Lung (tissue), 12 donors: ENCODE measurements around the gene DYSF. TPM values are rescaled to one million over a fixed set of nuclear protein-coding genes. Genes with fewer than 3 reads are reported as not detected.
A peak's percentile ranks its signal among the peaks of the same experiment; 100 is the strongest.

Experiments
- ATAC-seq: fragments of 200-7000 bp; cut with Tn5 transposase; one replicate; pipeline ENCODE4 v1.9.1; 2020; ENCODE audit warnings: moderate number of reproducible peaks; ENCODE audit not compliant: insufficient read depth, low FRiP score
- DNase-seq, 3 donors: peaks; one replicate each; pipeline ENCODE4 v3.0.0-alpha.2; 2013 to 2017
- H3K27ac ChIP-seq, 2 donors: one replicate each; pipeline ENCODE4 v1.5.1; 2013; ENCODE audit warnings: mild to moderate bottlenecking in 2 of 2, moderate library complexity in 2 of 2, control low read depth in 1 of 2, inconsistent platforms in 1 of 2, low read depth in 1 of 2, low read length in 1 of 2
- H3K27me3 ChIP-seq, 3 donors: one replicate each; pipeline ENCODE4 v1.5.1; 2013; ENCODE audit warnings: low read length in 2 of 3; ENCODE audit not compliant: control insufficient read depth in 3 of 3, insufficient read depth in 3 of 3
- H3K36me3 ChIP-seq, 4 donors: one replicate each; pipeline ENCODE4 v1.5.1; 2013; ENCODE audit warnings: low read length in 4 of 4, mild to moderate bottlenecking in 1 of 4, moderate library complexity in 1 of 4; ENCODE audit not compliant: control insufficient read depth in 4 of 4, insufficient read depth in 4 of 4
- H3K4me1 ChIP-seq, 5 donors: one replicate each; pipeline ENCODE4 v1.5.1; 2013; ENCODE audit warnings: low read length in 5 of 5, mild to moderate bottlenecking in 2 of 5, moderate library complexity in 1 of 5; ENCODE audit not compliant: control insufficient read depth in 5 of 5, insufficient read depth in 5 of 5
- H3K4me3 ChIP-seq: one replicate; pipeline ENCODE4 v1.5.1; 2013; ENCODE audit warnings: mild to moderate bottlenecking, control low read depth, moderate library complexity
- H3K9ac ChIP-seq, 2 donors: one replicate each; pipeline ENCODE4 v1.5.1; 2013; ENCODE audit warnings: low read length in 2 of 2, control low read depth in 1 of 2; ENCODE audit not compliant: insufficient read depth in 1 of 2
- H3K9me3 ChIP-seq, 4 donors: one replicate each; pipeline ENCODE4 v1.5.1; 2013; ENCODE audit warnings: low read length in 3 of 4, mild to moderate bottlenecking in 1 of 4, moderate library complexity in 1 of 4; ENCODE audit not compliant: control insufficient read depth in 4 of 4, insufficient read depth in 3 of 4
- WGBS, 2 donors: extraction: QIAGEN DNeasy Blood & Tissue Kit; methylation state at CpG; one replicate each; pipeline ENCODE4 v1.1.7; 2013; 5-methylcytosine and 5-hydroxymethylcytosine counted together
- polyA plus RNA-seq, 2 donors: library from polyadenylated mRNA; stranded (reverse); fragments of 200-250 nt; gene quantifications; one replicate each; pipeline ENCODE4 v1.2.1, GENCODE V29; 2013
- total RNA-seq, 2 donors: library from RNA; depleted of rRNA in 1 of 2; stranded (reverse); fragments of >200 nt in 1 of 2; gene quantifications; one replicate each; pipeline ENCODE4 v1.2.1, GENCODE V29; 2014 to 2021
- TF ChIP-seq, protein P1 (sequence below): IDR thresholded peaks from 2 replicates; pipeline ENCODE4 v1.5.1; 2012; ENCODE audit warnings: mild to moderate bottlenecking; ENCODE audit errors: control extremely low read depth, extremely low read depth
- donor health status: control.
- donor health status: control.
- donor health status: Bipolar disorder and iron deficiency.
- donor health status: healthy.
- donor health status: DM: yes; HTN: yes; CAD: no.

The DYSF gene
- total and polyA plus RNA-seq, 4 donors = 12.9 to 56.2 (median 40.0) TPM

DNA sequence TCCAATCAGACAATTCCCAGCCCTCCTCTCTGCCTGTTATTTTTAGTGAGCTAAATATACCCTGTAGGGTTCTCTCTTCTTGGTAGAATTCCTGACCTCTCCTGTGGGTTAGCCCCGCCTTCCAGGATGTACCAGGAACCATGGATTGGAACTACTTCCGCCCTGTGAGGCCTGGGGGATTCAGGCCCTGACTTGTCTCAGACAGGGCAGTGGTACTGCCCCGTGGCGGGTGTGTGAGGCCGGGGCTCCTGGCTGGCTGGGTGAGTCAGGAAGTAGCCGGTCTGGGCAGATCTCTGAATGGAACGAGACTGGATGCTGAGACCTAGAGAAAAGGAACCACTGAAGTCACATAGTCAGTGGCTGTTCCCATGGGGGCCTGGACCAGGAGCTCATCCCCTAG lies 50.5 kb downstream of the DYSF start:
- no peaks in the 10 kb centered on the region for H3K27me3 ChIP-seq
- WGBS, 2 donors = 60 to 71% methylated on average over 7 of the region's 7 CpGs
- no peaks in the 10 kb centered on the region for H3K9me3 ChIP-seq
- ATAC-seq (no peak), DNase-seq (peak in 1 of 3 donors; percentile 29)
- H3K27ac ChIP-seq = peak overlapping the region; percentile 72 to 79
- peaks cover 0 to 42% (median 12%) of the 10 kb centered on the region in 5 donors for H3K4me1 ChIP-seq
- H3K9ac ChIP-seq = no peak overlapping the region
- no peaks in the 10 kb centered on the region for H3K36me3 ChIP-seq
- H3K4me3 ChIP-seq = no peak overlapping the region
- TF ChIP-seq, protein P1, sequence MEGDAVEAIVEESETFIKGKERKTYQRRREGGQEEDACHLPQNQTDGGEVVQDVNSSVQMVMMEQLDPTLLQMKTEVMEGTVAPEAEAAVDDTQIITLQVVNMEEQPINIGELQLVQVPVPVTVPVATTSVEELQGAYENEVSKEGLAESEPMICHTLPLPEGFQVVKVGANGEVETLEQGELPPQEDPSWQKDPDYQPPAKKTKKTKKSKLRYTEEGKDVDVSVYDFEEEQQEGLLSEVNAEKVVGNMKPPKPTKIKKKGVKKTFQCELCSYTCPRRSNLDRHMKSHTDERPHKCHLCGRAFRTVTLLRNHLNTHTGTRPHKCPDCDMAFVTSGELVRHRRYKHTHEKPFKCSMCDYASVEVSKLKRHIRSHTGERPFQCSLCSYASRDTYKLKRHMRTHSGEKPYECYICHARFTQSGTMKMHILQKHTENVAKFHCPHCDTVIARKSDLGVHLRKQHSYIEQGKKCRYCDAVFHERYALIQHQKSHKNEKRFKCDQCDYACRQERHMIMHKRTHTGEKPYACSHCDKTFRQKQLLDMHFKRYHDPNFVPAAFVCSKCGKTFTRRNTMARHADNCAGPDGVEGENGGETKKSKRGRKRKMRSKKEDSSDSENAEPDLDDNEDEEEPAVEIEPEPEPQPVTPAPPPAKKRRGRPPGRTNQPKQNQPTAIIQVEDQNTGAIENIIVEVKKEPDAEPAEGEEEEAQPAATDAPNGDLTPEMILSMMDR = no peak

DNA sequence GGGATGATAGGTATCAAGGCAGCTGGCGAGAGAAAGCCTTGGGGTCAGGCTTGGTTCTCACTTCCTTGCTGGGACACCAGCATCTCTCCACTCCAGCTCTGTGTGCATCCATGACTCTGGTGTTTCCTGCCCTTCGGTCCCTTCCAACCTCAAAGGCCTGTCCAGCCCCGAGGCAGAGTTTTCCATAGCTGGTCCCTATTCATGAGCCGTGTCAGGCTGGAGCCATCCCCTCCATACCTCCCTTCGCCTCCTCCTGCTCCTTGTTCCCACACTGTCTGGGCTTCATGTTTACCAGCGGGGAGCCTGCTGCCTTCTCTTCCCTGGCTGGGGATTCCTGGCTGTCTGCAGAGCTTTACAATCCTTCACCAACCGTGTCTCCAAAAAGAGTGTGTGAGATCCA lies 51.2 kb downstream of the DYSF start:
- Histone ChIP-seq H3K9me3 (no peaks in the 10 kb centered on the region), H3K4me1 (peaks cover 0 to 39% (median 12%) of the 10 kb centered on the region in 5 donors), H3K27ac (peak overlapping the region in 1 of 2 donors; percentile 79), H3K4me3 (no peak overlapping the region), H3K9ac (no peak overlapping the region), H3K27me3 (no peaks in the 10 kb centered on the region), H3K36me3 (no peaks in the 10 kb centered on the region)
- no peak for ATAC-seq
- no peak for DNase-seq
- 86 to 90% methylated on average over 7 of the region's 7 CpGs for WGBS, 2 donors
- TF ChIP-seq, protein P1 = no peak

DNA sequence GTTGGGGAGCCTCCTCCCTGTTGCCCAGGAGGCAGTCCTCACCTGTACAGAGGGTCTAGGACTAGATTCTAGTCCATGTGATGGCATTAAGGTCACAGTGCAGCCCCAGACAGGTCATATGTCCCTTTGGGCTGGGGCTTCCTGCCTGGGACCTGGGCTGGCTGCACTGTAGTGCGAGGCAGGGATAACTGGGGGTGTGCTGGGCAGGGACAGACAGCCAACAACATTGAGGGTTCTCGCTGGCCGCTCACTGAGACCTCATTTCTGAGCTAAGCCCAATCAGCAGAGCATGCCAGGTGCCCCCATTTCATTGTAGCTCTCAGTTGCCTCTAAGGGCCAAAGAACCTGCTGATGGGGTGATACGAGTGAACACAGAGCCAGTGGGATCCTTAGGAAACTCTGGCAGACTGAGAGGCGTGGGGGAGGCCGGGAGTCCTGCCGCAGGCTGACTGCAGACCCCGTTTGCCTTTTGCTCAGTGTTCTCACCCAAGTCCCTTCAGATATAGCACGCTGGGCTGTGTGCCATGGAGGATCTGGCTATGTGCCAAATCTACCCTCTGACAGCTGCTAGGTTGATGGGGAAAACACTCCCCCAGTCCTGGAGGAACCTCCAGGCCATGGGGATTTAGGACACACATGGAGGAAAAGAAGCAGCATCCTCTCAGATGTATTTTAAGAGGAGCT lies 51.9 kb downstream of the DYSF start:
- WGBS, 2 donors = 58 to 85% methylated on average over 9 of the region's 9 CpGs
- Histone ChIP-seq H3K4me1 (peaks cover 0 to 37% (median 12%) of the 10 kb centered on the region in 5 donors), H3K36me3 (no peaks in the 10 kb centered on the region), H3K27ac (peak overlapping the region in 1 of 2 donors; percentile 79), H3K4me3 (no peak overlapping the region), H3K9me3 (no peaks in the 10 kb centered on the region), H3K9ac (no peak overlapping the region), H3K27me3 (no peaks in the 10 kb centered on the region)
- ATAC-seq (no peak), DNase-seq (peak; percentile 68 to 85 (median 80))
- TF ChIP-seq, protein P1 = no peak
